IPS-18a (cell line): ENCODE data around the gene TEAD3.

Experiments used
- H3K27ac ChIP-seq: one replicate; pipeline ENCODE4 v1.5.1; 2013; ENCODE audit warnings: low read length
- H3K27me3 ChIP-seq: one replicate; pipeline ENCODE4 v1.6.1; 2013; ENCODE audit warnings: mild to moderate bottlenecking, low read length; ENCODE audit not compliant: control insufficient read depth, insufficient read depth
- H3K36me3 ChIP-seq: one replicate; pipeline ENCODE4 v1.6.1; 2013; ENCODE audit warnings: low read depth, low read length; ENCODE audit not compliant: control insufficient read depth
- H3K4me1 ChIP-seq: one replicate; pipeline ENCODE4 v1.6.1; 2013; ENCODE audit warnings: low read depth, low read length; ENCODE audit not compliant: control insufficient read depth
- H3K4me3 ChIP-seq: one replicate; pipeline ENCODE4 v1.5.1; 2013; ENCODE audit warnings: low read length
- H3K9ac ChIP-seq: one replicate; pipeline ENCODE4 v1.6.1; 2013; ENCODE audit warnings: mild to moderate bottlenecking, low read length, moderate library complexity
- H3K9me3 ChIP-seq: one replicate; pipeline ENCODE4 v1.6.1; 2013; ENCODE audit warnings: low read depth, low read length; ENCODE audit not compliant: control insufficient read depth

Gene TEAD3

DNA sequence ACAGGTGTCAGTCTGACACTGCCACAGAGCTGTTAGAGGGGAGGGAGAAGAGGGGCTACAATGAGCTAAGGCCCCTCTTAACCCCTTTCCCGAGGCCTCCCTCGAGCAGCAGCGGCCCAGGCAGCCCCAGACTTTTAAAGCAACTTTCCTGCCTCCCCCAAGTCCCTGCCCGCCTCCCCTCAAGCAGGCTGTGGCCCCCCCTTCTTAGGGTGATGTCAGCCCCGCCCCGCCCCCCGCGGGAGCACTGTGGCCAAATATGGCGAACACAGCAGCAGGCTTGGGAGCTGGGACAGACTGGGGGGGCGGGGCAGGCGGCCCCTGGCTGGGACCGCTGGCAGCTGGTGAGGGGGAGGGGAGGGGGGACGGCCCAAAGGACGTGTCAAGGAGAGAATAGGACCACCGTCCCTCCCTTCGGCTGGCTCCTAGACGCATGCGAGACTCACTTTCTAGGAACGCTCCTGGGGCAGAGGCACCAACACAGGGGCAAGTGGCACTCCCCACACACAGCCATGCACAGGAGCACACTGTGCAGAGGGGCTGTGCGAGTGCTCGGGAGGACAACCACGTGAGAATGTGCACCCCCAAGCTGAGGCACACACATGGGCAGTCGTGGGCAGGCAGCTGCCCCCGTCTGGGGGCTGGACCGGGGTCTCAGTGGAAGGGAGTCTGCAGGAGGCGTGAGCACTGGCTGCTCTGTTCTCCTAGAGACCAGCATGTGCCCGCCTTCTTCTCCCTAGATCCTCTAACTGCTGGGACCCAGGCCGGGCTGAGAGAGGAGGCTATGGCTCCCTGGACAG is 6.7 kb downstream of the TEAD3 start:
- H3K9ac ChIP-seq: peak overlapping the region; percentile 61
- H3K27me3 ChIP-seq: no peaks in the 10 kb centered on the region
- H3K9me3 ChIP-seq: no peaks in the 10 kb centered on the region
- H3K4me3 ChIP-seq: peak overlapping the region; percentile 66
- no peaks in the 10 kb centered on the region for H3K36me3 ChIP-seq
- peaks cover 80% of the 10 kb centered on the region for H3K4me1 ChIP-seq
- peak overlapping the region; percentile 67 for H3K27ac ChIP-seq

DNA sequence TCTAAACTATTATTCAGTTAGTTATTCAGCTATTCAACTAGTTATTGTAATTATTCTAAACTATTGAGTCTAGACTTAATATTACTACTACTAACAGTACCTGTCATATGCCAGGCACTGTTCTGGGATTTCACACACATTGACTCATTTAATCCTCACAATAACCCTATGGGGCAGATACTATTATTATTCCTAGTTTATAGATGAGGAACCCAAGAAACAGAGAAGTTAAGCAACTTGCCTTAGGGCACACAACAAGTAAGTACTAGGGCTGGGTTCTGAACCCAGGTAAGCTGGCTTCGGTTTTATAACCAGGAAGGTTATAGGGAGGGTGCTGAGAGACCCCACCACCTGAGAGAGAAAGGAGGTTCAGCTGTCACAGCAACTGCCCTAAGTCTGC is 7.8 kb downstream of the TEAD3 start:
- H3K4me1 ChIP-seq: peaks cover 78% of the 10 kb centered on the region

DNA sequence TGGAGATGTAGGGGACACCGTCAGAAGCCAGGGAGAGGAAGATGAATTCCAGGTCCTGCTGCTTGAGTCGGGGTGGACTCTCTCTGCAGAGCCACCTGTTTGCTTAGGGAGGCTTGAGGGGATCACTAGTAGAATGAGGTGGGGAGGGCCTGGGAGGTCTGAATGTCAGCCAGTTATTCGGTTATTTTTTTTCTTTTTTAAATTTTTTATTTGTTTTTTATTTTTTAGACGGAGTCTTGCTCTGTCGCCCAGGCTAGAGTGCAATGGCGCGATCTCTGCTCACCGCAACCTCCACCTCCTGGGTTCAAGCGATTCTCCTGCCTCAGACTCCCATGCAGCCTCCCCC is 8.4 kb downstream of the TEAD3 start:
- no peak overlapping the region for H3K27ac ChIP-seq
- no peaks in the 10 kb centered on the region for H3K27me3 ChIP-seq
- no peaks in the 10 kb centered on the region for H3K9me3 ChIP-seq
- peaks cover 72% of the 10 kb centered on the region for H3K4me1 ChIP-seq
- no peak overlapping the region for H3K4me3 ChIP-seq
- no peak overlapping the region for H3K9ac ChIP-seq
- no peaks in the 10 kb centered on the region for H3K36me3 ChIP-seq

More for the DNA sequence above, 7.8 kb downstream of the TEAD3 start:
- H3K36me3 ChIP-seq: no peaks in the 10 kb centered on the region
- H3K27me3 ChIP-seq: no peaks in the 10 kb centered on the region
- H3K27ac ChIP-seq: no peak overlapping the region
- H3K9me3 ChIP-seq: no peaks in the 10 kb centered on the region
- H3K4me3 ChIP-seq: no peak overlapping the region
- H3K9ac ChIP-seq: no peak overlapping the region

DNA sequence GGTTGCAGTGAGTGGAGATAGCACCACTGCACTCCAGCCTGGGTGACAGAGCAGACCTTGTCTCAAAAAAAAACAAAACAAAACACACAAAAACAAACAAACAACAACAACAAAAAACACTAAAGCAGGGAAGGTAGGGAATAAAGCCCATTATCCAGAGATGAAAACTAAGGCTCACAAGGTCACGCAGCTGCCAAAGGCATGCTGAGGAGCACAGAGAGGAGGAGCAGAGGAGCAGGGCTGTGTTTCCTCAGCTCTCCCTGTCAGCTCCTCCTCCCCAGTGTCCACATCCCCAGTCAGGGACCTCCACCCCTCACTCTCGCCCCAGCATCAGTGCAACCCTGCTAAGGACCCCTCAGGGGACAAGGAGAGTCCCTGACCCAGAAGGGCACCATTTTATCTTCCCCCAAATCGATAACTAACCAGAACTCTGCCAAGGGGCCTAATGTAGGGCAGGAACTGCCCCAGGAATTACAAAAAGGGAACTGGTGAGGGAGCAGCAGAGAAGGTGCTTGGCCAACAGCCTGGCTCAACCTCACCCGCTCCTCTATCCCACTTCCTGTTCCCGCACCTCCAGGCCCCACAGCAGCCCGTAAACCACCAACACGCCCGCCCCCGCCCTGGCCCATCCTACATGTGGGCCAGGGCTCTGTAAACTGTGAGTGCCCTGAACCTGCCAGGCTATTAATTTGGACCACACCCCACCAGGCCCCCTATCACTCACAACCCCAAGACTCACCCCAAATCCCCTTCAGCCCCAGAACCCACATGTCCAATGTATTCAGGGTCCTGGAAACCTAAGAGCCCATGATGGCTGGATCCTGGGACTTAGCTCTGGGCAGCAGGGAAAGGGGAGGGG is 9.0 kb downstream of the TEAD3 start:
- no peak overlapping the region for H3K4me3 ChIP-seq
- no peak overlapping the region for H3K27ac ChIP-seq
- no peaks in the 10 kb centered on the region for H3K9me3 ChIP-seq
- H3K9ac ChIP-seq: no peak overlapping the region
- peaks cover 66% of the 10 kb centered on the region for H3K4me1 ChIP-seq
- H3K27me3 ChIP-seq: no peaks in the 10 kb centered on the region
- H3K36me3 ChIP-seq: no peaks in the 10 kb centered on the region

DNA sequence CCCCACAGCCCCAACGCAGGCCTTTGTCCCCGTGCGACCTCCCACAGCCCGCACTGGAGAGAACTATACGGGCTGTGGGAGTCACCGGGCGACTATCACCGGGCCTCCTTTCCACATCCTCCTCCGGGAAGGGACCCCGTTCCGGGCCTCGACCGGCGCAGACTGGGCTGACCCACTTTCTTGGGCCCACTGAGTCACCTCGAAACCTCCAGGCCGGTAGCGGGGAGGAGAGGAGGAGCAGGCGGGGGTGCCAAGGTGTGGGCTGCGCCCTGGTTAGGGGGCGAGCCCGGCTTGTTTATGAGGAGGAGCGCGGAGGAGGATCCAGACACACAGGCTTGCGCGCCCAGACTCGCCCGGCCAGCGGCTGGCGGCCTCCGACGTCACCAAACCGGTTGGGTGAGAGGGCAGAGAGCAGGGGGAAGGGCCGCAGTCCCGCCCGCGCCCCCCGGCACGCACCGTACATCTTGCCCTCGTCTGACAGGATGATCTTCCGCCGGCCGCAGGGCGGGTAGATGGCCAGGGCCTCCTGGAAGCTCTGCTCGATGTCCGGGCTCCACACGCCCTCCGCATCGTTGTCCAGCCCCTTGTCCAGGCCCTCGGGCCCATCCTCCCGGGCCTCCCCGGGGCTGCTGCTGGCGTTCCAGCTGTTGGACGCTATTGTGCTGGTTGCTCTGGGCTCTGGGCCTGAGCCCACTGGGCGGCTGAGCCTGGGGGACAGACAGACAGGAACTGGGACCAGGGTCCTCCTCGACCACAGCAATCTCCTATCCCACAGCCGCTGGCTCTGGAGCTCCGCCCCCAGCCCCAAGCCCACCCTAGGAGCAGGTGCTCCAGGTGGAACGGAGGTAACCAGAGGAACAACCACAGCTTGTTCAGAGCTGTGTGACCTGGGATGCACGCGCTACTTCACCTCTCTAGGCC is 10.6 kb downstream of the TEAD3 start:
- no peaks in the 10 kb centered on the region for H3K36me3 ChIP-seq
- H3K4me3 ChIP-seq: peak overlapping the region; percentile 60
- peaks cover 50% of the 10 kb centered on the region for H3K4me1 ChIP-seq
- peak overlapping the region; percentile 94 for H3K27ac ChIP-seq
- no peaks in the 10 kb centered on the region for H3K9me3 ChIP-seq
- no peaks in the 10 kb centered on the region for H3K27me3 ChIP-seq
- H3K9ac ChIP-seq: peak overlapping the region; percentile 85

DNA sequence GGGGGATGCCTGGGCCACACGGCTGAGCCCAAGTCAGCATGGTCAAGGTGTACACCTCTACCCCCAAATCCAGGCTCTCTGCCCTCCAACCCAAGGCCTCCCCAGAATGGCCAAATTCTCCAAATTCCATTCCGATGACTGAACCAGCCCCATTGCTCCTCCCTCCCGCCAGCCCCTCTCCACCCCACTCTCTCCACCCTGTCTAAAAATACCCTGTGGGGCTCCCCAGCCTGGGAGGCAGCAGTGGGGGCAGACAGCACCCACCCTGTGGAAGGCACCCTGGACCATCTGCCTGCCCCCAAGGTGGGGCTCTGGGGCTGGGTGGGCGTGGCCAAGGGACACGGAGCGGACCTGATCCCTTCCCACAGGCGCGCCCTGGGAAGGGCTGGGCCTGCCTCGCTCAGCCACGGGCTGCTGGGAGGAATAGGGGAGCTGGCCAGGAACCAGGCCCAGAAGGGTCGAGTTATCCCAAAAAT is 11.4 kb downstream of the TEAD3 start:
- peak overlapping the region; percentile 94 for H3K27ac ChIP-seq
- H3K9ac ChIP-seq: peak overlapping the region; percentile 85
- peak overlapping the region; percentile 60 for H3K4me3 ChIP-seq
- no peaks in the 10 kb centered on the region for H3K27me3 ChIP-seq
- peaks cover 42% of the 10 kb centered on the region for H3K4me1 ChIP-seq
- H3K36me3 ChIP-seq: no peaks in the 10 kb centered on the region
- no peaks in the 10 kb centered on the region for H3K9me3 ChIP-seq

DNA sequence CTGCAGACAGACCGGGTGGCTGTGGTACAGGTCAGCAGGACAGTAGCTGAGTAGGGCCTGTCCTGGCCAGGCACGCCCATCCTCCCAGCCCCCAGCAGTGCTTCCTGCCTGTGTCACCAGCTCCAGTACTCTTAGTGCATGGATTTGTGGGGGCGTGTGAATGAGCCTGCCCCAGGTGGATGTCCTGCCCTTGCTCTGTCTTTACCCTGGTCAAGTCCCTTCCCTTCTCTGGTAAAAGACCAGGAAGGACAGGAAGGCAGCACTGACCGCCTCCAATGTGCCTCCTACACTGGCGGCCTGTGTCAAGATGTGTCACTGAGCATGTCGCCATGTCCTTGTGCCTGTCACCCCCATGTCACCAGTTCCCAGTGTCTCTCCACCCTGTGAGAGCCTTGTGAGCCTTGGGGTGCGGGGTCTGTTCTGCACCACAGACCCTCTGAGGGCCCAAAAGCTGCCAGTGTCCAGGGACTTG is 11.9 kb downstream of the TEAD3 start:
- peaks cover 38% of the 10 kb centered on the region for H3K4me1 ChIP-seq
- peak overlapping the region; percentile 85 for H3K9ac ChIP-seq
- peak overlapping the region; percentile 56 for H3K27ac ChIP-seq
- no peaks in the 10 kb centered on the region for H3K9me3 ChIP-seq
- no peaks in the 10 kb centered on the region for H3K27me3 ChIP-seq
- H3K4me3 ChIP-seq: peak overlapping the region; percentile 60
- H3K36me3 ChIP-seq: no peaks in the 10 kb centered on the region

DNA sequence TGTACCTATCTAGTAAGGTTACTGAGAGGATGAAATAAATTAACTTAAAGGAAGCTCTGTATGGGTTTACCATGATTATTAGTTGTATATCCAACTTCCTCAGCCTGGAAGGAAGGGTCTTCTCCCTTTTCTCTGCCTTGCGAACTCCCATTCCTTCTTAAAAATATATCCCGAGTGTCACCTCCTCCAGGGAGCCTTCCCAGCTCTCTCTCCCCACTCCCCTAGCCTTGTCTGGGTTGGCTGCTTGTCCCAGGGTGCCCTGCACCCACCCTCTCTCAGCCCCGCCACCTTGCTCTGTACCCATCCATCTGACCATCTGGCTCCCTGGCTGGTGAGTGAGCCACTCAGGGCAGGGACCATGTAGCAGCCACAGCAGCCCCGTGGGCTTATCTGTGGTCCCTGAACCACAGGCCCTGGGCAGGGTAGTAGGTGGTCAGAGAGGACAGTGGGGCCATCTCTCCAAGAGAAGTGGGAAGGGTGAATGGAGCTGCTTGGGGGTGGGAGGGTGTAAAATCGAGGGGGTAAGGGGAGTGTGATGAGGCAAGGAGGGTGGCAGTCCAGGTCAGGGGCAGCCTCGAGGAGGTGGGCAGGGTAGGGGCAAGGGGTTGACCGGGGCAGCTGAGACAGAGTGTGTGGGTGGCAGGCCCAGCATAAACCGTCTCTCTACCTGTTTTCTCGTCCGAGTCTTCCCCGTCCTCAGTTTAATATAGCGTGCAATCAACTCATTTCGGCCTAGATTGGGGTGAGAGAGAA is 12.8 kb downstream of the TEAD3 start:
- H3K36me3 ChIP-seq: no peaks in the 10 kb centered on the region
- H3K9me3 ChIP-seq: no peaks in the 10 kb centered on the region
- H3K27me3 ChIP-seq: no peaks in the 10 kb centered on the region
- H3K4me3 ChIP-seq: no peak overlapping the region
- peaks cover 37% of the 10 kb centered on the region for H3K4me1 ChIP-seq
- H3K27ac ChIP-seq: no peak overlapping the region
- no peak overlapping the region for H3K9ac ChIP-seq

DNA sequence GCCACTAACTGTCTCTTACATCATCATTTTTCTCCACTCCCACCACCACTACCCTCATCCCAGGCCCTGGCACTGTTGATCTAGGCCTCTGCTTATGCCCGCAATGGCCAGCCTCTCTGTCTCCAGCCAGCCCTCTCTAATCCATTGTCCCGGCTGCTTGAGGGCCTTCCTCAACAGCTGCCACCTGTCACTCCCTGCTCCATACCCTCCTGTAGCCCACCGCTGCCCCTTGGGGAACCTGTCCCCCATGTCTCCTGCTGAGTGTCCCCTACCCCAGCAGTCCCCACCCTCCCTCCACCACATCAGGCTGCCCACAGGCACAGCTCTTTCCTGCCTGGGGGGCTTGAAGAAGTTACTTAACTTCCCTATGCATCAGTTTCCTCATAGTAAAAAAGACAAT is 13.4 kb downstream of the TEAD3 start:
- Histone ChIP-seq H3K9ac (no peak overlapping the region), H3K4me1 (peaks cover 37% of the 10 kb centered on the region), H3K36me3 (no peaks in the 10 kb centered on the region)

DNA sequence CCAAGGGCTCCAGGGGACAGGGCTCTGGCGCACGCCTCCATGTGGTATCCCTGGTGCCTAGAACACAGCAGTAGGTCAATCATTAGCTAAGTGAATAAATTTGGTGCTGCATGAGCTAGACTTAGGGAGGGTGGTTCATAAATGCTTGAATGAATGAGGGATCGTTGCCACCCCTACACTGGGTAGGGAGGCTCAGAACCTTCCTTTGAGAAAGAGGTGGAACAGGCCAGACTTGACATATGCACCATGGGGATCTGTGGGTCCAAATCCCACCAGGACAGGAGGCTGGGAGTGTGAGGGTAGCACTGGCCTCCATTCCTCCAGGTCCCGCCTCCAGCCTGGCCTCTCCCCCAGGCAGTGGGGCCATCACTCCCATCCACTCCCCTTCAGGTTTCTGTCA is 13.8 kb downstream of the TEAD3 start:
- Histone ChIP-seq H3K4me3 (no peak overlapping the region), H3K9me3 (no peaks in the 10 kb centered on the region), H3K27me3 (no peaks in the 10 kb centered on the region), H3K36me3 (no peaks in the 10 kb centered on the region), H3K27ac (no peak overlapping the region), H3K4me1 (peaks cover 33% of the 10 kb centered on the region), H3K9ac (no peak overlapping the region)

More for the DNA sequence above, 13.4 kb downstream of the TEAD3 start:
- H3K27ac ChIP-seq: no peak overlapping the region
- H3K4me3 ChIP-seq: no peak overlapping the region
- H3K9me3 ChIP-seq: no peaks in the 10 kb centered on the region
- H3K27me3 ChIP-seq: no peaks in the 10 kb centered on the region
